NCI-H69 (cell line): ENCODE data around the gene RBBP9.
"Not testable (repeated sequence)": the region's sequence is repeated elsewhere in the genome, so short reads cannot be mapped to it uniquely, and the experiment has no call there.

ENCODE experiments used
- DNase-seq: peaks from one replicate; lab custom pipeline; 2025; lab: John Stamatoyannopoulos, UW

Gene RBBP9

DNA sequence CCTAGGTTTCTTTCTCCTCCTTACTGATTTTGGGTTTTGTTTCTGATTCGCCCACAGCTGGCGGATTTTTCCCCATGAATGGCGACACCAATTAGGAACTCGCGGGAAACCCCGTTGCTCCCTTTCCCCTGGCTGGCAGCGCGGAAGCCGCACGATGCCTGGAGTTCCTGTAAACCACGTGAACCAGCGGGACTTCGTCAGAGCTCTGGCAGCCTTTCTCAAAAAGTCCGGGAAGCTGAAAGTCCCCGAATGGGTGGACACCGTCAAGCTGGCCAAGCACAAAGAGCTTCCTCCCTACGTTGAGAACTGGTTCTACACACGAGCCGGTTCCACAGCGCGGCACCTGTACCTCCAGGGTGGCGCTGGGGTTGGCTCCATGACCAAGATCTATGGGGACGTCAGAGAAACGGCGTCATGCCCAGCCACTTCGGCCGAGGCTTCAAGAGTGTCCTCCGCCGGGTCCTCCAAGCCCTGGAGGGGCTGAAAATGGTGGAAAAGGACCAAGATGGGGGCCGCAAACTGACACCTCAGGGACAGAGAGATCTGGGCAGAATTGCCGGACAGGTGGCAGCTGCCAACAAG lies 7.5 kb upstream of the RBBP9 start:
- peak; percentile 82 for DNase-seq

DNA sequence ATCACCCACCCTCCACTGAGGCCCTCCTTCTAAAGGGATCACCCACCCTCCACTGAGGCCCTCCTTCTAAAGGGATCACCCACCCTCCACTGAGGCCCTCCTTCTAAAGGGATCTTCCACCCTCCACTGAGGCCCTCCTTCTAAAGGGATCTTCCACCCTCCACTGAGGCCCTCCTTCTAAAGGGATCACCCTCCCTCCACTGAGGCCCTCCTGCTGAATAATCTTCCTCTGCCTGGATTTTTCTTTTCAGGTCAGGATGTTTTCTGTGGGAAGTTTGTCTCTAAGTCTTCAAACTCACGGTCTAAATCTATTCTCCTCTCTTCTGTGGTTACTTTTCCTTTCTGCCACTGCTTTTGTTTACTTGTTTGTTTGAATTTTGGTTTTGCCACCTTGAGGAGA lies 4.6 kb upstream of the RBBP9 start:
- not testable (repeated sequence) for DNase-seq

DNA sequence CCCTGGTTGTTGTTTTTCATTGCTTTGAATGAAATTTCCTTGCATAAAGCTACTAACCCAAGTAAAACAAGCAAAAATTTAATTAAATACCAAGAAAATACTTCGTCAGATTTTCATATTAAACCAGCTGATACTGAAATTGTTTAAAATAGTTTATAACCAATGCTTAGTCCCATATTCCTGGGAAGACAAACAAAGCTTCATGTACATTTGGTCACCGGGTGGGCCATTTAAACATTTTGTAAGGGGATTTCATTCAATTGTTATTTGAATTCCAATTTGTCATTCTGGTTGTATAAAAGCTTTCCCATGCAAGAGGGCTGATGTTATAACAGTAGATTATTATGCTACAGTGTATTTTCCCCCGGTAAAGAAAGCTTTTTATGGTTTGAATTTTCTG lies 578 bp upstream of the RBBP9 start:
- DNase-seq, result no peak

DNA sequence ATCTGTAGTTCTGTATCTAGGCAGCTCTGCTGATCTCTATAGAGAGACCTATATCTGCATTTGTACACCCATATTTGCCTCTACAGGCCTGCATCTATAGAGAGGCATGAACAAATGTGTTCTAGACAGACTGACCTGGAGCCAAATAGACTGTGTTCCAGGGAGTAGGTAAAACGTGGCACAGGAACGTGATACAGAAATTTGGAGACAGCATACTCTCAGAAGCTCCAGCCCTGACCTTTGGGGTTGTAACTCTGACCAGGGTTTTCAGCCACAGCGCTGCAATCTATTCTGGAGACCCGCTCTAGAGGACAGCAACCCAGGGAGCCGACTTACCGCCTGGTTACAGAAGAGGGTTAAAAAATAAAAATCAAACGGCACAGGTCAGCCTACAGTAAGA lies 983 bp downstream of the RBBP9 start:
- DNase-seq, result peak; percentile 57

DNA sequence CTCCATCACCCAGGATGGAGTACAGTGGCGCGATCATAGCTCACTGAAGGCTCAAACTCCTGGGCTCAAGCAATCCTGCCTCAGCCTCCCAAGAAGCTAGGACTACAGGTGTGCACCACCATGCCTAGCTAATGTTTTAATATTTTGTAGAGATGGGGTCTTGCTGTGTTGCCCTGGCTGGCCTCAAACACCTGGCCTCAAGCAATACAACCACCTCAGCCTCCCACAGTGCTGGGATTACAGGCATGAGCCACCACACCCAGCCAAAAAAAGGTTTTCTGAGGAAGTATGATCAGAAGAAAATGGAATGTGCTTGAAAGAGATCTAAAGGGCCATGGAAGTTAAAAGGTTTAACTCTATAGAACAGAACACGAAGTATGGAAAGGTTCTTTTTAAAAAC lies 8.7 kb downstream of the RBBP9 start:
- DNase-seq, result no peak

DNA sequence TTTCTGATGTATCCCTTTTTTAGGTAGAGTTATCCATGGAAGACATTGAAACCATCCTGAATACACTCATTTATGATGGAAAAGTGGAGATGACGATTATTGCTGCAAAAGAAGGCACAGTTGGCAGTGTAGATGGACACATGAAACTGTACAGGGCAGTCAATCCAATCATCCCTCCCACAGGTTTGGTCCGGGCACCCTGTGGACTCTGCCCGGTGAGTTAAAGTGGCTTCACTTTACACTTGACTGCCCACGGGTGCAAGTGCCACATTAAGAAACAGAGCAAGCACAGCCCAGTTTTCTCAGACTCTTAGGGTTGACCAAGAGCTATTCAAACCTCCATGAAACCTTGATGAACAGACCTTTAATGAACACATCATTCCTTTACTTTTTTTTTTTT lies 15.4 kb downstream of the RBBP9 start:
- no peak for DNase-seq

DNA sequence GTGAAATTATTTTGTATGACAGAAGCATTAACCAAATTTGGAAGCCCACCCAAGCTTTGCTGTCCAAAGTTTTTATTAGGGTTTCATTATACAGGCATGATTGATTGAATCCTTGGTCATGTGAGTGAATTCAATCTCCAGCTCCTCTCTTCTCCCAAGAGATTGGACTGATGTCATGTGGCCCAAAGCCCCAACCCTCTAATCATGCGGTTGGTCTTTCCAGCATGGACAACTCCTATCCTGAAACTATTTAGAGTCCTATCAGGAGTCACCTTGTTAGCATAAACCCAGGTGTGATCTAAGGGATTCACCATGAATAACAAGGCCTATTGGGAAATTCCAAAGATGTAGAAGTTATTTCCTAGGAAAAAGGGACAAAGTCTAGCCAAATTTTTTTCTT lies 19.2 kb downstream of the RBBP9 start:
- DNase-seq, result no peak

DNA sequence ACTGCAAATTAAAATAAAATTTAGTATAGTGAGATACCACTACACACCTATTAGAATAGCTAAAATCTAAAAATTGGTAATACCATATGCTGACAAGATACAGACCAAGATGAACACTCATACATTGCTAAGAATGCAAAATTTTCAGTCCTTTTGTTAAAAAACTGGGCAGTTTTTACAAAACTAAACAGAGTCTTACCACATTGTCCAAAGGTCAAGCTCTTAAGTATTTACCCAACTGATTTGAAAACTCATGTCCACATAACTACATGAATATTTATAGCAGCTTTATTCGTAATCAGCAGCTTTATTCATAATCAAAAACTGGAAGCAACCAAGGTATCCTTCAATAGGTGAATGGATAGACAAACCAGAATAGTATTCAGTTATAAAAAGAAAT lies 19.8 kb downstream of the RBBP9 start:
- no peak for DNase-seq

DNA sequence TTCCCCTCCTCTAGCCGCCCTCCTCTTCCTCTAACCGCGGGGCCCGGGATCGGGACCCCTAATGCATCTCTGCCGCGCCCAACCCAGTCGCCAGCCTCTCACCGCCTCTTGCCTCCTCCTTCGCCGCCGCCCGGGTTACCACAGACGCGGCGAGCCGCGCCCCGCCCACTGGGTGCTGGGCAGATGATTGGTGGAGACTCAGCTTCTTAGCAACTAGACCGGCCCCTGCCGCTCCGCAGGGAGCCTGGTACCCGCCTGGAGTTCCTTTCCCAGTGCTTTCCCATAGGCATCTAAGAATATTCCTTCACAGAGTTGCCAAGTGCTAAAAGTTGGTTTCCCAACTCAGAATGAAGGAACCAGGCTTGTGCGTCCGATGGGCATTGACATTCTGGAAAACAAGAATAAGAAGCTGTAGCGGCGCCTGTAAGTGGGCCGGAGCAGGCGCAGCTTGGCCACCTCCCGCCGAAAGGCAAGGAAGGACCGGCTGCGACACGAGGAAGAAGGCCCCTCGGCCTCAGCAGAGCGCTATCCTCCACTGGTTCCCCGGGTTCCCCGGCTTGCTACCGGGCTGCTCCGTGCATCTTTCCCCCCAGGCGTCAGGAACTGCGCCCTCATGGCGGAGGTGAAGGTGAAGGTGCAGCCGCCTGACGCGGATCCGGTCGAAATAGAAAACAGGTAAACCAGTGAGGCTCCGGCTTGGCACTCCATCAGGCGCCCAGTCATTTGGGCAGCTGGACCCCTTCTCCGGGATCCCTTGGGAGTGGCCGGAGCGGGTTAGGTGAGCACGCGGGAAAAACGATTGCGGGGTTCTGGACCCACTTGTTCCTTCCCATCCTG lies 29.9 kb downstream of the RBBP9 start, which contains the start of the genes DZANK1 and POLR3F:
TSS of gene DZANK1 (minus strand) at position 137 of the 837 bp plus-strand sequence. CDS start 1,672 bp downstream, outside the sequence.
TSS of gene POLR3F (plus strand) at position 497 of the 837 bp plus-strand sequence. CDS start at position 614, 117 bp downstream.
- DNase-seq, result peak; percentile 99

DNA sequence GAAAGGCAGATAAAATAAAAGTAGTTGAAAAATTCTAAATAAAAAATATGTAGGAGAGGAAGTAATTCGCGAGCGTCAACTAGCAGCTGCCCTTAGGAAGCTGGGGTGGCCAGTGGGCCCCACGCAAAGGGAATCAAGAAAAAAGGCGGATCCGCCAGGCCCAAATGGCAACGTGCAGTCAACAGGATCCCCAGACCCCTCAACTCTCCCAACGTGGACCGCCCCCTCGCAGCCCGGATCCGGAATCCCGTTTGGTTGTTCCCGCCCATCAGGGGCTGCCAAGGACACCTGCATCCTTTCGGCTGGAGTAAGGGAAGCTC lies 30.5 kb downstream of the RBBP9 start:
- no peak for DNase-seq

DNA sequence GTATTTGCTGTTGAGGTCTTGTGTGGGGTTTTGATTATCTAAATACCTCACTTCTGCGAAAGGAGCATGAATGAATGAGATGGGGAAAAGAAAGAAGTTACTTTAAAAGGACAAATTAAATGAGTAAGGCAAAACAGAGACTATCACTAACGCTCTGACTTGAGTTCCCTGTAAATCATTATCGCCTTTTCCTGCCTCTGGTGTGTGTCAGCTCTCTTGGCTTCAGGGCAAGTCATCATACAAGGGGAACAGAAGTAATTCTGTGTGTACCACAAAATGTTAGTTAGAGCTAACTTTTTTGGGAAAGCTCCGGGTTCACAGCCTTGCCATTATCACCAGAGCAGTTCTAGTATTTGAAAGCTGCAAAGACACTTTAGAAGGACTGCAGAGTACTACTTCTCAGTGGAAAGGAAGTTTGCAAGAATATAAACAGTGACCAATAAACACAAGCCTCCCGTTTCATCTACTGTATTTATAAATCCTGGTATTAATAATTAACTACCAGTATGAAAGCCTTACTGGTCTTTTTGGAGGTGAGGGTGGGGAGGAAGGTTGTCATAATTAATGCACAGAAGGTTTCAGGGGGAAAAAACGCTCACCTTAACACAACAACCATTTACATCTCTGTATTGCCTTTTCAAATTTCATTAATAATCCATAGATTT lies 31.4 kb downstream of the RBBP9 start:
- DNase-seq, result no peak

DNA sequence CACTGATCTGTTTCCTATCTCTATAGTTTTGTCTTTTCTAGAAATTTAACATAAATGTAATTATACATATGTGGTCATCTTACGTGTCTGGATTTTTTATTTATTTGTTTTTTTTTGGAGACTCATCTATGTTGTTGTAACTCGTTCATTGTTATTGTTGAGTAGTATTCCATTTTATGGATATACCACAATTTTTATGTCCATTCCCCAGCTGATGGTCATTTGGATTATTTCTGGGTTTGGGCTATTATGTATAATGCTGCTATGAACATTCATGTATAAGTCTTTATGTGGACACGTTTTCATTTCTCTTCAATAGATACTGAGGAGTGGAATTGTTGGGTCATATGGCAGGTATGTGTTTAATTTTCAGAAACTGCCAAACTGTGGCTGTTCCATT lies 40.4 kb downstream of the RBBP9 start:
- DNase-seq, result no peak

DNA sequence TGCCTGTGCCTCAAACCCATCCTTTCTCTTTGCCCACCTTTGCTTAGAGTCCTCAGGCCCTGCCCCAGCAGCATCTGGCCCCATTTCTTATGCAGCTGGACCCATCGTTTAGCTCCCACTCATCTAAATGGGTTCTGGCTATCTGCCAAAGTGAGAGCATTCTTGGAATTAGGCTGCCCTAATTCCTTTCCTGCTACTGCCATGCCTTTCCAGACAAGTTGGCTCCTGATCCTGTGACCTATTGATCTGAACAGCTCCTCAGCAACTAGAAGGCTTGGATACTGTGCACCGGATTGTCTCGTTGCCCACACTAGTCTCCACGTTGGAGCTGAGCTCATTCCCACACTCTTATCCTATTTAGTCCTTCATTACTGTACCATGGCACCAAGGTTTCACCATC lies 53.1 kb downstream of the RBBP9 start:
- DNase-seq, result peak; percentile 85

DNA sequence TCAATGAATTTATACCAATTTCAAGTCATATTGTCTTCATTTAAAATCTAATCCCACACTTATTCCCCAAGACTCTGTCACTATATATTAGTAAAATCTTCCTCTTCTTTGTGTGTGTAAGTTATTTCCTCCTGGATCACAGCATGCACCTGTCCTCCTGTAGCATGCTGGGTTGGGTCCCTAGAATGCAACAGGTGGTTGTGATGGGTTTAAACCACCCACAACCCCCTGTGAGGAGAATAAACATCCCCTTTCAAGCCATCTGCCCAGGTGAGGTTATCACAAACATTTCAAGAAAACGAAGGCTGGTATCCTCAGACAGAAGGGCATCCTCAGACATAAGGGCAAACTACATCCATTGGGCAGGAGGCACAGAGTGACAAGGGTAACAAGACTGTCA lies 56.6 kb downstream of the RBBP9 start:
- DNase-seq, result peak; percentile 56

DNA sequence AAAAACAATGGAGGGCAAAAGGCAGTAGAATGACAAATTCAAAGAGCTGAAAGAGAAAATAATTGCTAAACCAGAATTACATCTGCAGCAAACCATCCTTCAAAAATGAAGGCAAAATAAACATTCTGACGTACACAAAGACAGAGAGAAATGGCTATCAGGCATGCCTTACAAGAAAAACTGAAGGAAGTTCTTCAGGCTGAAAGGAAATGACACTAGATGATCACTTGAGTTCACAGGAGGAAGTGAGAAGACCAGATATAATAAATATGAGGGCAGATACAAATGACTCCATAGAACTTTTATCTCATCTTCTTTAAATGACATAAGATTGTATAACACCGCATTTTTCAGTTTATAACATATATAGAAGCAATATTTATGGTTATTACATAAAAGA lies 60.2 kb downstream of the RBBP9 start:
- no peak for DNase-seq
